Testis (tissue), 3 donors: Measurements from ENCODE around the gene RALGPS1. TPM values are rescaled to one million over a fixed set of nuclear protein-coding genes. Genes with fewer than 3 reads are reported as not detected.

Experiments
- DNase-seq: peaks from one replicate; pipeline ENCODE4 v3.0.0-alpha.2; 2019
- H3K27ac ChIP-seq, 2 donors: fragments of 200-600 bp; sonication (generic); one replicate each; pipeline ENCODE4 v1.5.1; 2019
- H3K27me3 ChIP-seq: fragments of 200-600 bp; sonication (generic); one replicate; pipeline ENCODE4 v1.5.1; 2019
- H3K36me3 ChIP-seq: fragments of 200-600 bp; sonication (generic); one replicate; pipeline ENCODE4 v1.5.1; 2017; ENCODE audit warnings: low read depth; ENCODE audit errors: missing control alignments
- H3K4me1 ChIP-seq: fragments of 200-600 bp; sonication (generic); one replicate; pipeline ENCODE4 v1.5.1; 2019
- H3K4me3 ChIP-seq, 2 donors: fragments of 200-600 bp; sonication (generic); one replicate each; pipeline ENCODE4 v1.5.1; 2017 to 2019
- H3K9me3 ChIP-seq: fragments of 200-600 bp; sonication (generic); one replicate; pipeline ENCODE4 v1.5.1; 2017
- CTCF ChIP-seq, 3 experiments: fragments of 450-650 bp in 2 of 3; fragments of 200-600 bp in 1 of 3; sonication (generic) in 1 of 3; IDR thresholded peaks; one replicate each; pipeline ENCODE4 v1.5.1; 2016 to 2019; ENCODE audit warnings: antibody characterized with exemption in 3 of 3, mild to moderate bottlenecking in 2 of 3, moderate library complexity in 1 of 3
- POLR2A ChIP-seq: fragments of 450-650 bp; IDR thresholded peaks from one replicate; pipeline ENCODE4 v1.6.1; 2017; ENCODE audit warnings: antibody characterized with exemption, mild to moderate bottlenecking, moderate library complexity
- WGBS, 2 donors: methylation state at CpG; one replicate each; pipeline ENCODE4 v1.1.5; 2018; 5-methylcytosine and 5-hydroxymethylcytosine counted together
- intact Hi-C: fragments of 100-400 bp; cut with DNase I; formaldehyde crosslinking; loops from one replicate; pipeline ENCODE4 v1.15.1; 2023; ENCODE audit warnings: low total_unique reads
- polyA plus RNA-seq: library from polyadenylated mRNA; stranded (reverse); fragments of 350-450 nt; fragmentation: Illumina TruSeq; extraction: RNeasy Lipid Tissue Mini Kit (QIAGEN cat#74804); gene quantifications from one replicate; pipeline ENCODE4 v1.2.3, GENCODE V29; 2014; ENCODE audit warnings: low read depth, low replicate concordance; ENCODE audit not compliant: insufficient read depth
- total RNA-seq, 2 donors: library from RNA; depleted of rRNA; stranded (reverse); fragments of >200 nt; gene quantifications; one replicate each; pipeline ENCODE4 v1.2.3, GENCODE V29; 2016

The RALGPS1 gene
- total and polyA plus RNA-seq, 3 donors from 2014 or later: 35.9 to 48.6 (median 36.9) TPM

GRCh38 chr9:126965541-126966428 is 51.2 kb downstream of the RALGPS1 start:
- intact Hi-C loops: no loop called here
- TF ChIP-seq POLR2A (no peak), CTCF (IDR thresholded peaks at IDR 0.05) (peak in 2 of 3 experiments; percentile 49 to 61)
- H3K4me1 ChIP-seq: no peaks in the 10 kb centered on the region
- no peak overlapping the region for H3K27ac ChIP-seq
- H3K9me3 ChIP-seq: no peaks in the 10 kb centered on the region
- DNase-seq: peak; percentile 72
- WGBS, 2 donors: 84 to 86% methylated on average over 12 of the region's 12 CpGs
- no peak overlapping the region for H3K4me3 ChIP-seq
- H3K27me3 ChIP-seq: no peaks in the 10 kb centered on the region
- no peaks in the 10 kb centered on the region for H3K36me3 ChIP-seq

- TF ChIP-seq CTCF (IDR thresholded peaks at IDR 0.05) (no peak), POLR2A (no peak)
- H3K9me3 ChIP-seq: no peaks in the 10 kb centered on the region
- no peak overlapping the region for H3K27ac ChIP-seq
- no peak for DNase-seq
- WGBS, 2 donors: 92 to 98% methylated on average over 2 of the region's 2 CpGs
- no peaks in the 10 kb centered on the region for H3K36me3 ChIP-seq
- H3K27me3 ChIP-seq: no peaks in the 10 kb centered on the region
- H3K4me3 ChIP-seq: no peak overlapping the region
- intact Hi-C loops: no loop called here
- H3K4me1 ChIP-seq: no peaks in the 10 kb centered on the region
These were observed 56.7 kb downstream of the RALGPS1 start for GRCh38 chr9:126971261-126971660.

GRCh38 chr9:126973651-126974529 is 59.3 kb downstream of the RALGPS1 start:
- TF ChIP-seq CTCF (IDR thresholded peaks at IDR 0.05) (no peak), POLR2A (no peak)
- H3K27ac ChIP-seq: no peak overlapping the region
- DNase-seq: no peak
- H3K4me3 ChIP-seq: no peak overlapping the region
- H3K27me3 ChIP-seq: no peaks in the 10 kb centered on the region
- H3K4me1 ChIP-seq: no peaks in the 10 kb centered on the region
- H3K9me3 ChIP-seq: no peaks in the 10 kb centered on the region
- no peaks in the 10 kb centered on the region for H3K36me3 ChIP-seq
- intact Hi-C loops: no loop called here
- WGBS, 2 donors: 91 to 93% methylated on average over 10 of the region's 10 CpGs

DNA sequence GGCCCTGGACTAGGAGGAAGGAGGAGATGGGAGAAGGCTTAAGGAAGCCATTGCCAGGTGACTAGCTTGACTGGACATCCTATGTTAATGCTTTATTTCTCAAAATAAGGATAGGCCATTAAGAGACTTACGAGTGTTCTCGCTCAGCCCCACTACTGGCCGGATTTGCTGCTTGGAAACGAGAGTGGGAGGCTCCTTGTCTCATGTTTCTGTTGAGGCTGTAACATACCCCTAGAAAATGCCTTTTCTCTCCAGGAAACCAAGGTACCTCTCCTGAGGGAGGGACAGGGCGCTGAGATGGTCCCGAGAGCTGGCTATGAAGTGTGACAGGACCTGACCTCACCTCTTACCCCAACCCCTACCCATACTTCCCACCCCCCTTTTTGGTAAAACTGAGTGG is 60.0 kb downstream of the RALGPS1 start:
- intact Hi-C loops: no loop called here
- no peaks in the 10 kb centered on the region for H3K9me3 ChIP-seq
- DNase-seq: no peak
- H3K27me3 ChIP-seq: no peaks in the 10 kb centered on the region
- no peak overlapping the region for H3K27ac ChIP-seq
- H3K4me1 ChIP-seq: no peaks in the 10 kb centered on the region
- H3K4me3 ChIP-seq: no peak overlapping the region
- no peaks in the 10 kb centered on the region for H3K36me3 ChIP-seq
- TF ChIP-seq CTCF (IDR thresholded peaks at IDR 0.05): no peak
- no peak for TF ChIP-seq POLR2A
- WGBS, 2 donors: 79 to 92% methylated on average over 5 to 6 of the region's 6 CpGs
